ENCODE measurements around the gene RIN3.

RIN3 gene

GRCh38 chr14:92651758-92652406 is 138.3 kb downstream of the RIN3 start:
- DNase-seq, result no peak

GRCh38 chr14:92652413-92653151 is 139.0 kb downstream of the RIN3 start:
- DNase-seq, result no peak

GRCh38 chr14:92653162-92653651 is 139.6 kb downstream of the RIN3 start:
- DNase-seq, result no peak

GRCh38 chr14:92654239-92654901 is 140.8 kb downstream of the RIN3 start:
- DNase-seq, result no peak

GRCh38 chr14:92655419-92656201 is 142.0 kb downstream of the RIN3 start:
- DNase-seq, result no peak

- DNase-seq, result no peak
These were observed 142.9 kb downstream of the RIN3 start for GRCh38 chr14:92656306-92657081.

GRCh38 chr14:92657457-92658142 is 144.0 kb downstream of the RIN3 start:
- no peak for DNase-seq

GRCh38 chr14:92658160-92658559 is 144.6 kb downstream of the RIN3 start:
- no peak for DNase-seq

GRCh38 chr14:92658684-92659083 is 145.1 kb downstream of the RIN3 start:
- no peak for DNase-seq

GRCh38 chr14:92659765-92660561 is 146.4 kb downstream of the RIN3 start:
- DNase-seq, result no peak

GRCh38 chr14:92660571-92660970 is 147.0 kb downstream of the RIN3 start:
- DNase-seq, result no peak

GRCh38 chr14:92663049-92663448 is 149.5 kb downstream of the RIN3 start:
- no peak for DNase-seq

- DNase-seq, result no peak
These were observed 152.1 kb downstream of the RIN3 start for GRCh38 chr14:92665661-92666110.

- no peak for DNase-seq
These were observed 152.7 kb downstream of the RIN3 start for GRCh38 chr14:92666251-92666650.

- no peak for DNase-seq
These were observed 154.8 kb downstream of the RIN3 start for GRCh38 chr14:92668276-92668973.

GRCh38 chr14:92670160-92670559 is 156.6 kb downstream of the RIN3 start:
- no peak for DNase-seq

- DNase-seq, result no peak
These were observed 157.2 kb downstream of the RIN3 start for GRCh38 chr14:92670643-92671366.

GRCh38 chr14:92673601-92674150 is 160.1 kb downstream of the RIN3 start:
- DNase-seq, result no peak

GRCh38 chr14:92675421-92675820 is 161.8 kb downstream of the RIN3 start:
- DNase-seq, result no peak

Data from T1000 (cell line).